SU-DHL-6 (cell line): ENCODE measurements around the gene MICOS13.

Source experiments
- CTCF ChIP-seq: fragments of 200-600 bp; sonication (generic); IDR thresholded peaks from one replicate; pipeline ENCODE4 v1.5.1; 2017; ENCODE audit warnings: antibody characterized with exemption, mild to moderate bottlenecking, low read length, moderate library complexity; ENCODE audit not compliant: insufficient read depth, poor library complexity, severe bottlenecking
- EZH2phosphoT487 ChIP-seq: fragments of 200-600 bp; sonication (generic), shearing (Covaris generic); conservative IDR thresholded peaks from 2 replicates; pipeline ENCODE4 v1.6.1; 2018; ENCODE audit warnings: mild to moderate bottlenecking, antibody characterized with exemption, low read length, moderate library complexity, mixed read lengths

GRCh38 chr19:5706876-5707573 lies 26.7 kb upstream of the MICOS13 start:
- TF ChIP-seq CTCF = no peak
- TF ChIP-seq EZH2phosphoT487 = no peak
